CD4-positive, alpha-beta T cell (primary cell): ENCODE data around the gene FAM174C. TPM values are rescaled to one million over a fixed set of nuclear protein-coding genes. Genes with fewer than 3 reads are reported as not detected.

Source experiments
- ATAC-seq: fragments of 200-7000 bp; cut with Tn5 transposase; one replicate; pipeline ENCODE4 v1.10.0; 2022; ENCODE audit warnings: mild to moderate bottlenecking; ENCODE audit not compliant: poor library complexity
- CTCF ChIA-PET: fragments of 350-600 bp; sonication (Branson Sonifier 250); formaldehyde crosslinking; loops from one replicate; lab custom pipeline; 2021; ENCODE audit warnings: antibody characterized with exemption, inconsistent platforms; lab: Charles Lee
- POLR2A ChIA-PET: fragments of 350-600 bp; sonication (Branson Sonifier 250); formaldehyde crosslinking; loops from one replicate; lab custom pipeline; 2021; ENCODE audit warnings: antibody characterized with exemption, inconsistent platforms; lab: Charles Lee
- DNase-seq, 14 experiments: peaks; one replicate each; pipeline ENCODE4 v3.0.0-alpha.2; 2013 to 2020; ENCODE audit warnings: mixed read lengths in 2 of 14
- H3K27ac ChIP-seq, 2 donors: one replicate each; pipeline versions ENCODE4 v1.5.1 to v1.7.0; 2013; ENCODE audit warnings: low read length in 2 of 2, low read depth in 1 of 2, mild to moderate bottlenecking in 1 of 2
- H3K27me3 ChIP-seq, 2 experiments: 1 replicate in 1 of 2; 2 replicates in 1 of 2; pipeline versions ENCODE4 v1.6.1 to v1.7.0; 2013; ENCODE audit warnings: low read length in 2 of 2, control low read depth in 1 of 2, mild to moderate bottlenecking in 1 of 2, moderate library complexity in 1 of 2; ENCODE audit not compliant: insufficient read depth in 2 of 2, control insufficient read depth in 1 of 2
- H3K36me3 ChIP-seq: one replicate; pipeline ENCODE4 v1.6.1; 2013; ENCODE audit warnings: low read length, control low read depth; ENCODE audit not compliant: insufficient read depth
- H3K4me1 ChIP-seq: one replicate; pipeline ENCODE4 v1.6.1; 2013; ENCODE audit warnings: low read length, control low read depth; ENCODE audit not compliant: insufficient read depth
- H3K4me3 ChIP-seq: one replicate; pipeline ENCODE4 v1.5.1; 2013; ENCODE audit warnings: mild to moderate bottlenecking, low read length, moderate library complexity
- H3K9me3 ChIP-seq, 2 experiments: 1 replicate in 1 of 2; 2 replicates in 1 of 2; pipeline versions ENCODE4 v1.6.1 to v1.7.0; 2013; ENCODE audit warnings: low read length in 2 of 2, mild to moderate bottlenecking in 2 of 2, control low read depth in 1 of 2, moderate library complexity in 1 of 2; ENCODE audit not compliant: control insufficient read depth in 1 of 2, insufficient read depth in 1 of 2
- H3K27ac Mint-ChIP-seq: one replicate; pipeline ENCODE4 v1.8.0; 2020; ENCODE audit warnings: mixed read lengths
- H3K27me3 Mint-ChIP-seq: one replicate; pipeline ENCODE4 v1.8.0; 2021; ENCODE audit warnings: mixed read lengths
- H3K36me3 Mint-ChIP-seq: one replicate; pipeline ENCODE4 v1.8.0; 2021; ENCODE audit warnings: low read depth, mixed read lengths
- H3K4me1 Mint-ChIP-seq: one replicate; pipeline ENCODE4 v1.8.0; 2021; ENCODE audit warnings: low read depth, mixed read lengths
- H3K4me3 Mint-ChIP-seq: one replicate; pipeline ENCODE4 v1.8.0; 2020; ENCODE audit warnings: mild to moderate bottlenecking, mixed read lengths
- H3K9me3 Mint-ChIP-seq: one replicate; pipeline ENCODE4 v1.8.0; 2020; ENCODE audit warnings: mixed read lengths
- CTCF ChIP-seq: fragments of 200-600 bp; IDR thresholded peaks from one replicate; pipeline ENCODE4 v1.8.0; 2022; ENCODE audit warnings: antibody characterized with exemption, mild to moderate bottlenecking
- intact Hi-C, 2 experiments: fragments of 100-400 bp; cut with DNase I in 1 of 2; cut with micrococcal nuclease in 1 of 2; formaldehyde crosslinking; loops; one replicate each; pipeline versions ENCODE4 v1.15.1 to v1.9.0; 2023 to 2025; cut with DNase I, micrococcal nuclease
- total RNA-seq, 174 experiments: library from RNA in 2 of 174; stranded (reverse) in 2 of 174; gene quantifications; one replicate each; pipeline ENCODE4 v1.2.3 and lab custom pipeline; 2021 to 2026

Gene FAM174C
- total RNA-seq, 2 experiments from 2014 or later, result 32.0 to 38.3 TPM

- POLR2A ChIA-PET, result no interaction called here
- Histone ChIP-seq H3K27me3 (peaks cover 37 to 50% of the 10 kb centered on the region in 2 experiments), H3K27ac (no peak overlapping the region), H3K4me3 (no peak overlapping the region), H3K36me3 (peaks cover 3% of the 10 kb centered on the region), H3K9me3 (peaks cover 0 to 38% of the 10 kb centered on the region in 2 experiments), H3K4me1 (peaks cover 15% of the 10 kb centered on the region)
- Mint-ChIP-seq H3K9me3 (no peaks in the 10 kb centered on the region), H3K4me3 (peak overlapping the region; percentile 8), H3K27me3 (peaks cover 26% of the 10 kb centered on the region), H3K27ac (no peak overlapping the region), H3K36me3 (peaks cover 3% of the 10 kb centered on the region), H3K4me1 (peaks cover 8% of the 10 kb centered on the region)
- CTCF ChIA-PET, result interaction anchor here (0.9 kb wide), 1 partner anchor 41 kb away, joined by 3 read pairs; no protein-coding TSS in a partner anchor
- ATAC-seq, result no peak
- intact Hi-C loops, result no loop called here
- DNase-seq, result peak in 1 of 14 experiments; percentile 4
- TF ChIP-seq CTCF, result no peak
Observed at GRCh38 chr19:1284979-1285736, 9.8 kb downstream of the FAM174C start.

GRCh38 chr19:1285737-1286360 lies 10.5 kb downstream of the FAM174C start, which contains the start of gene EFNA2:
EFNA2 (plus strand) TSS chr19:1285873; CDS start chr19:1286169, 296 bp downstream.
- peaks cover 42 to 50% of the 10 kb centered on the region in 2 experiments for H3K27me3 ChIP-seq
- no peak within 1 kb of the TSS for H3K27ac ChIP-seq
- no peak for TF ChIP-seq CTCF
- peak within 1 kb of the TSS; percentile 8 for H3K4me3 Mint-ChIP-seq
- intact Hi-C loops, result no loop called here
- no peaks in the 10 kb centered on the region for H3K36me3 Mint-ChIP-seq
- H3K9me3 Mint-ChIP-seq, result no peaks in the 10 kb centered on the region
- H3K4me1 ChIP-seq, result peaks cover 14% of the 10 kb centered on the region
- POLR2A ChIA-PET, result no interaction called here
- H3K27ac Mint-ChIP-seq, result no peak within 1 kb of the TSS
- no peak for DNase-seq
- peaks cover 4% of the 10 kb centered on the region for H3K4me1 Mint-ChIP-seq
- no peaks in the 10 kb centered on the region for H3K36me3 ChIP-seq
- H3K27me3 Mint-ChIP-seq, result peaks cover 26% of the 10 kb centered on the region
- no peak for ATAC-seq
- peaks cover 0 to 42% of the 10 kb centered on the region in 2 experiments for H3K9me3 ChIP-seq
- no peak within 1 kb of the TSS for H3K4me3 ChIP-seq
- CTCF ChIA-PET, result no interaction called here

- CTCF ChIA-PET, result no interaction called here
Observed at GRCh38 chr19:1286487-1287353, 11.4 kb downstream of the FAM174C start.

More at GRCh38 chr19:1286487-1287353, 11.4 kb downstream of the FAM174C start:
- intact Hi-C loops, result no loop called here
- Histone ChIP-seq H3K27me3 (peaks cover 48 to 57% of the 10 kb centered on the region in 2 experiments), H3K36me3 (no peaks in the 10 kb centered on the region), H3K4me1 (peaks cover 14% of the 10 kb centered on the region), H3K9me3 (peaks cover 0 to 48% of the 10 kb centered on the region in 2 experiments), H3K4me3 (no peak overlapping the region), H3K27ac (no peak overlapping the region)
- Mint-ChIP-seq H3K36me3 (no peaks in the 10 kb centered on the region), H3K4me1 (peaks cover 4% of the 10 kb centered on the region), H3K9me3 (no peaks in the 10 kb centered on the region), H3K27ac (no peak overlapping the region), H3K27me3 (peaks cover 26% of the 10 kb centered on the region), H3K4me3 (no peak overlapping the region)
- no peak for TF ChIP-seq CTCF
- POLR2A ChIA-PET, result no interaction called here
- ATAC-seq, result no peak
- DNase-seq, result no peak
